HEK293T (cell line): Measurements from ENCODE around the gene LYRM4.

ENCODE experiments used
- ARNT ChIP-seq: fragments of 450-650 bp; IDR thresholded peaks from 2 replicates; pipeline ENCODE4 v1.6.1; 2017; ENCODE audit warnings: mild to moderate bottlenecking
- BHLHE40 ChIP-seq: fragments of 450-650 bp; IDR thresholded peaks from 2 replicates; pipeline ENCODE4 v1.6.1; 2016; ENCODE audit warnings: mild to moderate bottlenecking, moderate library complexity, borderline replicate concordance
- ELF4 ChIP-seq: fragments of 450-650 bp; IDR thresholded peaks from 2 replicates; pipeline ENCODE4 v1.6.1; 2017; ENCODE audit warnings: antibody characterized with exemption
- FOXA1 ChIP-seq: fragments of 450-650 bp; IDR thresholded peaks from 2 replicates; pipeline ENCODE4 v1.6.1; 2016; ENCODE audit warnings: mild to moderate bottlenecking
- FOXK2 ChIP-seq: fragments of 450-650 bp; IDR thresholded peaks from 2 replicates; pipeline ENCODE4 v1.6.1; 2016; ENCODE audit warnings: mild to moderate bottlenecking
- FOXM1 ChIP-seq: fragments of 450-650 bp; IDR thresholded peaks from 2 replicates; pipeline ENCODE4 v1.6.1; 2017; ENCODE audit warnings: mild to moderate bottlenecking, borderline replicate concordance
- L3MBTL2 ChIP-seq: fragments of 450-650 bp; conservative IDR thresholded peaks from 2 replicates; pipeline ENCODE4 v1.6.1; 2016; ENCODE audit warnings: mild to moderate bottlenecking
- LEF1 ChIP-seq: fragments of 450-650 bp; IDR thresholded peaks from 2 replicates; pipeline ENCODE4 v1.6.1; 2017; ENCODE audit warnings: mild to moderate bottlenecking, borderline replicate concordance
- NFRKB ChIP-seq: fragments of 450-650 bp; IDR thresholded peaks from 2 replicates; pipeline ENCODE4 v1.6.1; 2016; ENCODE audit warnings: mild to moderate bottlenecking, moderate library complexity
- SP1 ChIP-seq: fragments of 450-650 bp; IDR thresholded peaks from 2 replicates; pipeline ENCODE4 v1.6.1; 2017
- SUZ12 ChIP-seq: fragments of 450-650 bp; IDR thresholded peaks from 2 replicates; pipeline ENCODE4 v1.6.1; 2016; ENCODE audit warnings: mild to moderate bottlenecking
- ZNF384 ChIP-seq: fragments of 450-650 bp; IDR thresholded peaks from 2 replicates; pipeline ENCODE4 v1.6.1; 2016

- TF ChIP-seq BHLHE40 (no peak), ZNF384 (no peak), ELF4 (no peak), L3MBTL2 (no peak), FOXM1 (no peak), ARNT (no peak), NFRKB (no peak), SUZ12 (no peak), SP1 (no peak), LEF1 (no peak), FOXA1 (no peak), FOXK2 (no peak)
These were observed 88.6 kb downstream of the LYRM4 start for GRCh38 chr6:5172041-5172653.
